RWPE2 (cell line): ENCODE data around the gene ATE1.
"Not testable (repeated sequence)": the region's sequence is repeated elsewhere in the genome, so short reads cannot be mapped to it uniquely, and the experiment has no call there.

Experiments
- ATAC-seq: fragments of 200-7000 bp; cut with Tn5 transposase; 3 replicates; pipeline ENCODE4 v1.9.1; 2021; ENCODE audit warnings: low read depth
- DNase-seq: peaks from one replicate; pipeline ENCODE4 v3.0.0-alpha.2; 2020; ENCODE audit warnings: low spot score
- H3K27ac ChIP-seq: fragments of 450-650 bp; 2 replicates; pipeline ENCODE4 v1.5.1; 2017; ENCODE audit warnings: mild to moderate bottlenecking; ENCODE audit not compliant: poor library complexity, severe bottlenecking
- H3K27me3 ChIP-seq: fragments of 250-450 bp; sonication (Bioruptor Pico); 2 replicates; pipeline ENCODE4 v1.5.1; 2021; ENCODE audit warnings: mild to moderate bottlenecking, moderate library complexity; ENCODE audit not compliant: insufficient read depth, poor library complexity, severe bottlenecking
- H3K36me3 ChIP-seq: fragments of 250-450 bp; sonication (Bioruptor Pico); 2 replicates; pipeline ENCODE4 v1.5.1; 2020; ENCODE audit warnings: low read depth, mild to moderate bottlenecking, moderate library complexity
- H3K4me1 ChIP-seq: fragments of 250-450 bp; sonication (Bioruptor Pico); 2 replicates; pipeline ENCODE4 v1.5.1; 2021; ENCODE audit warnings: mild to moderate bottlenecking, moderate library complexity; ENCODE audit not compliant: insufficient read depth, poor library complexity, severe bottlenecking
- H3K4me3 ChIP-seq: fragments of 250-450 bp; sonication (Bioruptor Pico); 2 replicates; pipeline ENCODE4 v1.5.1; 2021; ENCODE audit warnings: mild to moderate bottlenecking, moderate library complexity; ENCODE audit not compliant: severe bottlenecking
- H3K9me3 ChIP-seq: fragments of 250-450 bp; sonication (Bioruptor Pico); 2 replicates; pipeline ENCODE4 v1.5.1; 2021; ENCODE audit warnings: mild to moderate bottlenecking, moderate library complexity; ENCODE audit not compliant: severe bottlenecking
- TF ChIP-seq, protein P1 (sequence below): fragments of 450-650 bp; IDR thresholded peaks from one replicate; pipeline ENCODE4 v1.5.1; 2017; ENCODE audit warnings: mild to moderate bottlenecking, moderate library complexity; ENCODE audit not compliant: poor library complexity, severe bottlenecking

The ATE1 gene

DNA sequence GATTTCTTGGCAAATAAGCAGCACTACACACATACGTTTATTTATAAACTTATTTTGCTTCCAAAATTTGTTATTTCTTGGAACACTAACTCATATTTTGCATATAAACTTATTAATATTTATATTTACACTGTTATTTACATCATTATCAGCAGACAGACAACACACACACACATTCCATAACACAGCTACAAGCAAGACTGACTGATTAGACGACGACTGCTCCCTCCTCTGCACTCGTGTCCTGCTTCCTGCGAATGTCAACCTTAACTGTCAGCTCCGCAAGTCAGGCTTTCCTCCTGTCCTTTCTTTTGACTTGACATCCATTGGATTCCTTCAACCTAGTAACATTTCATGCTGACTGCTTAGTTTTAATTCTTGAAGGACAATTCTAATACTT is 96.6 kb downstream of the ATE1 start:
- no peak for DNase-seq
- Histone ChIP-seq H3K4me1 (no peaks in the 10 kb centered on the region), H3K27me3 (no peaks in the 10 kb centered on the region), H3K4me3 (no peak overlapping the region), H3K27ac (no peak overlapping the region), H3K36me3 (peaks cover 13% of the 10 kb centered on the region), H3K9me3 (no peaks in the 10 kb centered on the region)
- no peak for ATAC-seq
- TF ChIP-seq, protein P1, sequence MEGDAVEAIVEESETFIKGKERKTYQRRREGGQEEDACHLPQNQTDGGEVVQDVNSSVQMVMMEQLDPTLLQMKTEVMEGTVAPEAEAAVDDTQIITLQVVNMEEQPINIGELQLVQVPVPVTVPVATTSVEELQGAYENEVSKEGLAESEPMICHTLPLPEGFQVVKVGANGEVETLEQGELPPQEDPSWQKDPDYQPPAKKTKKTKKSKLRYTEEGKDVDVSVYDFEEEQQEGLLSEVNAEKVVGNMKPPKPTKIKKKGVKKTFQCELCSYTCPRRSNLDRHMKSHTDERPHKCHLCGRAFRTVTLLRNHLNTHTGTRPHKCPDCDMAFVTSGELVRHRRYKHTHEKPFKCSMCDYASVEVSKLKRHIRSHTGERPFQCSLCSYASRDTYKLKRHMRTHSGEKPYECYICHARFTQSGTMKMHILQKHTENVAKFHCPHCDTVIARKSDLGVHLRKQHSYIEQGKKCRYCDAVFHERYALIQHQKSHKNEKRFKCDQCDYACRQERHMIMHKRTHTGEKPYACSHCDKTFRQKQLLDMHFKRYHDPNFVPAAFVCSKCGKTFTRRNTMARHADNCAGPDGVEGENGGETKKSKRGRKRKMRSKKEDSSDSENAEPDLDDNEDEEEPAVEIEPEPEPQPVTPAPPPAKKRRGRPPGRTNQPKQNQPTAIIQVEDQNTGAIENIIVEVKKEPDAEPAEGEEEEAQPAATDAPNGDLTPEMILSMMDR: no peak

DNA sequence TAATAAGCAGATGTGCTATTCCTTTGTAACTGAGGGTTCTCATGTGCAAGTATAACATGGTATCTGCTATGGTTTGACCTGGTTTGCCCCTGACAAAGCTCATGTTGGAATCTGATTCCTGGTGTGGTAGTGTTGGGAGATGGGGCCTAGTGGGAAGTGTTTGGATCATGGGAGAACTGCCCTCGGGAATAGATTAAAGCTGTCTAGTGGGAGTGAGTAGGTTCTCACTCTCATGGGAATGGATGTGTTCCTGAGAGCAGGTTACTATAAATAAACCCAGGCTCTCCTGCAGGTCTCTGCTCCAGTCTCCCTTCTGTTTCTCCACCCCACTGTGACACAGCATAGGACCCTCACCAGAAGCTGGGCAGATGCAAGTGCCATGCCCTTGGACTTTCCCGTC is 97.7 kb downstream of the ATE1 start:
- Histone ChIP-seq H3K27me3 (no peaks in the 10 kb centered on the region), H3K36me3 (peaks cover 11% of the 10 kb centered on the region), H3K4me3 (no peak overlapping the region), H3K27ac (no peak overlapping the region), H3K9me3 (no peaks in the 10 kb centered on the region), H3K4me1 (no peaks in the 10 kb centered on the region)
- ATAC-seq (no peak), DNase-seq (no peak)
- TF ChIP-seq, protein P1: no peak

DNA sequence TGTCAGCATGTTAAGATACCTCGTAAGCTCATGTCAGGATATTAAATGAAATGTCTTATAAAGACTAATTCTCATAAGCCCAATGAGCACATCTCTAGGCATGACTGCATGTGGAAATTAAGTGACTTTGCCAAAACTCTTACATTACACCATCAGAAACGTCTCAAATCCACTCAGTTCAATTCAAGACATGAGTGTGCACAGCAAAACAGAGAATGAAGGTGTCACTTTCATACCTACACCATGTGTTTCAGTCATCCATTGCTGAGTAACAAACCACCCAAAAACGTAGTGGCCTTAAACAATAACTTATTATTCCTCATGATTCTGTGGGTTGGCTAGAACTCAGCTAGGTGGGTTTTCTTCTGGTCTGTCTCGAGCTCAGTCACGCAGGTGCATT is 99.8 kb downstream of the ATE1 start:
- Histone ChIP-seq H3K27ac (no peak overlapping the region), H3K36me3 (peaks cover 9% of the 10 kb centered on the region), H3K4me1 (no peaks in the 10 kb centered on the region), H3K9me3 (no peaks in the 10 kb centered on the region), H3K27me3 (no peaks in the 10 kb centered on the region), H3K4me3 (no peak overlapping the region)
- TF ChIP-seq, protein P1: no peak
- DNase-seq: no peak
- no peak for ATAC-seq

DNA sequence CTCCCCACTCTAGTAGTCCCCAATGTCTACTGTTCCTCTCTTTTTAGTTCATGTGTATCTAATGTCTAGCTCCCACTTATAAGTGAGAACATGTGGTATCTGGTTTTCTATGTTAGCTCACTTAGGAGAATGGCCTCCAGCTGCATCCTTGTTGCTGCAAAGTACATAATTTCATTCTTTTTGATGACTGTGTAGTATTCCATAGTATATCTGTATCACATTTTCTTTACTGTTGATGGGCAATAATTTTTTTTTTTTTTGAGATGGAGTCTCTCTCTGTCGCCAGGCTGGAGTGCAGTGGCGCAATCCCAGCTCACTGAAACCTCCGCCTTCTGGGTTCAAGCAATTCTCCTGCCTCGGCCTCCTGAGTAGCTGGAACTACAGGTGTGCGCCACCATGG is 101.1 kb downstream of the ATE1 start:
- H3K36me3 ChIP-seq, H3K4me3 ChIP-seq: not testable (repeated sequence)

DNA sequence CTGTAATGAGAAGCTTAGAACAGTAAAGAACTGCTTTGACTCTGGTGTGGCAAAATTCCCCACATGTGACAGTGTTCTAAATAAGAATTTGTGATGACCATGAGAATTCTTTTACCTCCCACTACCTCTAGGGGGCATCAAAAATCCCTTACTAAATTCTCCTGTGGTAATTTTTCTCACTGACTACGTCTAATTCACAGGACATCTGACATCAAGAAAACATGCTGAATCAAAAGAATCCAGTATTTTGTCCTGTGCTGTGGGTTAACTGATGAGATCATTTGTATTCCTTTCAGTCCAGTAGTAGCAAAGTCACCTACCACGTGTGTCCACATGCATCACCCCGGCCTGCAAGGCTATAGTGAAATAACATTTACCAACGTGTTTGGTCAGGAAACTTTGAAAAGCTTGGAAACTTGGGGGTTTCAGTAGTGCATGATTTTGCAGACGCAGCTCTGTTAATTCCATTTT is 103.8 kb downstream of the ATE1 start:
- Histone ChIP-seq H3K4me1 (no peaks in the 10 kb centered on the region), H3K4me3 (no peak overlapping the region), H3K27ac (no peak overlapping the region), H3K27me3 (no peaks in the 10 kb centered on the region), H3K9me3 (no peaks in the 10 kb centered on the region), H3K36me3 (no peaks in the 10 kb centered on the region)
- DNase-seq (no peak), ATAC-seq (no peak)
- TF ChIP-seq, protein P1: peak; percentile 79

More for the DNA sequence above, 101.1 kb downstream of the ATE1 start:
- not testable (repeated sequence) for H3K9me3 ChIP-seq, H3K27me3 ChIP-seq, ATAC-seq, H3K27ac ChIP-seq, H3K4me1 ChIP-seq, DNase-seq
